H9 (cell line): ENCODE measurements around the gene CCDC126. TPM values are rescaled to one million over a fixed set of nuclear protein-coding genes. Genes with fewer than 3 reads are reported as not detected.

Experiments used
- DNase-seq: peaks from one replicate; pipeline ENCODE4 v3.0.0-alpha.2; 2017
- H2AFZ ChIP-seq: one replicate; pipeline ENCODE4 v1.6.1; 2013; ENCODE audit warnings: mild to moderate bottlenecking, low read length, control low read depth, moderate library complexity
- H2AK5ac ChIP-seq: 2 replicates; pipeline ENCODE4 v1.6.1; 2013; ENCODE audit warnings: low read length, control low read depth, mixed read lengths; ENCODE audit not compliant: insufficient read length
- H2BK120ac ChIP-seq: one replicate; pipeline ENCODE4 v1.6.1; 2013; ENCODE audit warnings: low read depth, mild to moderate bottlenecking, low read length, control low read depth, inconsistent platforms; ENCODE audit not compliant: poor library complexity, severe bottlenecking
- H2BK12ac ChIP-seq: 2 replicates; pipeline ENCODE4 v1.6.1; 2013; ENCODE audit warnings: low read length, control low read depth, mixed read lengths, low read depth; ENCODE audit not compliant: insufficient read length
- H2BK15ac ChIP-seq: 2 replicates; pipeline ENCODE4 v1.6.1; 2013; ENCODE audit warnings: low read depth, low read length, control low read depth
- H2BK20ac ChIP-seq: one replicate; pipeline ENCODE4 v1.6.1; 2013; ENCODE audit warnings: low read depth, mild to moderate bottlenecking, low read length, control low read depth, inconsistent platforms; ENCODE audit not compliant: poor library complexity, severe bottlenecking
- H2BK5ac ChIP-seq: 2 replicates; pipeline ENCODE4 v1.6.1; 2013; ENCODE audit warnings: low read length, control low read depth, mixed read lengths; ENCODE audit not compliant: insufficient read length
- H3K14ac ChIP-seq: 2 replicates; pipeline ENCODE4 v1.6.1; 2013; ENCODE audit warnings: low read length, control low read depth; ENCODE audit not compliant: insufficient read depth
- H3K18ac ChIP-seq: 2 replicates; pipeline ENCODE4 v1.6.1; 2013; ENCODE audit warnings: low read depth, mild to moderate bottlenecking, mixed read lengths, low read length, control low read depth; ENCODE audit not compliant: insufficient read length
- H3K23ac ChIP-seq: 2 replicates; pipeline ENCODE4 v1.6.1; 2013; ENCODE audit warnings: low read length, control low read depth, mixed read lengths, low read depth; ENCODE audit not compliant: insufficient read length
- H3K23me2 ChIP-seq: 2 replicates; pipeline ENCODE4 v1.6.1; 2013; ENCODE audit warnings: low read depth, mild to moderate bottlenecking, mixed read lengths, low read length, control low read depth; ENCODE audit not compliant: insufficient read length, poor library complexity, severe bottlenecking
- H3K27ac ChIP-seq: 2 replicates; pipeline ENCODE4 v1.5.1; 2013; ENCODE audit warnings: low read length, control low read depth, mixed read lengths, low read depth; ENCODE audit not compliant: insufficient read length
- H3K27me3 ChIP-seq: 2 replicates; pipeline ENCODE4 v1.6.1; 2013; ENCODE audit warnings: low read length, control low read depth, inconsistent platforms; ENCODE audit not compliant: insufficient read depth
- H3K4ac ChIP-seq: 2 replicates; pipeline ENCODE4 v1.6.1; 2013; ENCODE audit warnings: low read depth, mild to moderate bottlenecking, control low read depth, inconsistent platforms, low read length, moderate library complexity
- H3K4me1 ChIP-seq: 2 replicates; pipeline ENCODE4 v1.6.1; 2013; ENCODE audit warnings: low read length, control low read depth, inconsistent platforms; ENCODE audit not compliant: insufficient read depth
- H3K4me2 ChIP-seq: 2 replicates; pipeline ENCODE4 v1.6.1; 2013; ENCODE audit warnings: low read length, control low read depth, mixed read lengths; ENCODE audit not compliant: insufficient read length, insufficient read depth
- H3K56ac ChIP-seq: 2 replicates; pipeline ENCODE4 v1.6.1; 2013; ENCODE audit warnings: low read depth, mild to moderate bottlenecking, mixed read lengths, low read length, control low read depth; ENCODE audit not compliant: insufficient read length
- H3K79me1 ChIP-seq: 2 replicates; pipeline ENCODE4 v1.6.1; 2013; ENCODE audit warnings: low read depth, mild to moderate bottlenecking, moderate library complexity, low read length, control low read depth, inconsistent platforms; ENCODE audit not compliant: insufficient read depth, poor library complexity, severe bottlenecking
- H3K79me2 ChIP-seq: 2 replicates; pipeline ENCODE4 v1.6.1; 2013; ENCODE audit warnings: low read length, control low read depth, inconsistent platforms; ENCODE audit not compliant: insufficient read depth
- H3K9ac ChIP-seq: 2 replicates; pipeline ENCODE4 v1.6.1; 2013; ENCODE audit warnings: low read length, control low read depth, mixed read lengths; ENCODE audit not compliant: insufficient read length; ENCODE audit errors: extremely low read depth
- H3K9me3 ChIP-seq: one replicate; pipeline ENCODE4 v1.6.1; 2013; ENCODE audit warnings: low read depth, low read length, inconsistent platforms; ENCODE audit not compliant: control insufficient read depth
- H3T11ph ChIP-seq: one replicate; pipeline ENCODE4 v1.6.1; 2013; ENCODE audit warnings: mild to moderate bottlenecking, low read length, control low read depth, inconsistent platforms
- H4K20me1 ChIP-seq: one replicate; pipeline ENCODE4 v1.6.1; 2013; ENCODE audit not compliant: control insufficient read depth, insufficient read length, insufficient read depth
- H4K5ac ChIP-seq: 2 replicates; pipeline ENCODE4 v1.6.1; 2013; ENCODE audit warnings: low read depth, mild to moderate bottlenecking, mixed read lengths, low read length, control low read depth; ENCODE audit not compliant: insufficient read length
- H4K8ac ChIP-seq: replicated peaks from 2 replicates; pipeline ENCODE4 v1.6.1; 2013; ENCODE audit warnings: low read length, control low read depth, mixed read lengths, low read depth; ENCODE audit not compliant: insufficient read length
- H4K91ac ChIP-seq: 2 replicates; pipeline ENCODE4 v1.6.1; 2013; ENCODE audit warnings: low read depth, mild to moderate bottlenecking, moderate library complexity, mixed read lengths, low read length, control low read depth; ENCODE audit not compliant: insufficient read length
- H3K27ac Mint-ChIP-seq, 3 experiments: 2 replicates in 2 of 3; 3 replicates in 1 of 3; pipeline ENCODE4 v1.8.0; 2020 to 2021; ENCODE audit warnings: mixed read lengths in 3 of 3, mild to moderate bottlenecking in 1 of 3, moderate library complexity in 1 of 3
- H3K27me3 Mint-ChIP-seq: 2 replicates; pipeline ENCODE4 v1.8.0; 2021; ENCODE audit warnings: low read depth, mild to moderate bottlenecking, moderate library complexity, mixed read lengths
- H3K36me3 Mint-ChIP-seq, 3 experiments: 2 replicates in 2 of 3; 3 replicates in 1 of 3; pipeline ENCODE4 v1.8.0; 2020 to 2021; ENCODE audit warnings: low read depth in 3 of 3, mixed read lengths in 3 of 3; ENCODE audit not compliant: insufficient read depth in 1 of 3
- H3K4me1 Mint-ChIP-seq, 2 experiments: 2 replicates each; pipeline ENCODE4 v1.8.0; 2020; ENCODE audit warnings: mixed read lengths in 2 of 2
- H3K4me3 Mint-ChIP-seq, 2 experiments: 2 replicates in 1 of 2; 3 replicates in 1 of 2; pipeline ENCODE4 v1.8.0; 2020 to 2021; ENCODE audit warnings: mild to moderate bottlenecking in 2 of 2, mixed read lengths in 2 of 2, moderate library complexity in 1 of 2
- H3K9me3 Mint-ChIP-seq, 2 experiments: 2 replicates in 1 of 2; 3 replicates in 1 of 2; pipeline ENCODE4 v1.8.0; 2020; ENCODE audit warnings: mild to moderate bottlenecking in 2 of 2, mixed read lengths in 2 of 2, moderate library complexity in 1 of 2
- WGBS: extraction: QIAGEN DNeasy Blood & Tissue Kit; methylation state at CpG from one replicate; pipeline ENCODE4 v1.1.7; 2013; ENCODE audit warnings: missing lambda C conversion rate, low lambda C conversion rate, mixed read lengths; ENCODE audit not compliant: insufficient read length; ENCODE audit errors: extremely low coverage; 5-methylcytosine and 5-hydroxymethylcytosine counted together
- total RNA-seq: library from RNA; stranded (reverse); gene quantifications from 2 replicates; pipeline ENCODE4 v1.2.1, GENCODE V29; 2021
- TF ChIP-seq, protein P1 (sequence below): fragments of 200-600 bp; sonication (generic); conservative IDR thresholded peaks from 3 replicates; pipeline ENCODE4 v1.8.0; 2021; ENCODE audit warnings: antibody characterized with exemption, mild to moderate bottlenecking

CCDC126 gene
- total RNA-seq, 1 experiment from 2014 or later: 4.0 TPM

DNA sequence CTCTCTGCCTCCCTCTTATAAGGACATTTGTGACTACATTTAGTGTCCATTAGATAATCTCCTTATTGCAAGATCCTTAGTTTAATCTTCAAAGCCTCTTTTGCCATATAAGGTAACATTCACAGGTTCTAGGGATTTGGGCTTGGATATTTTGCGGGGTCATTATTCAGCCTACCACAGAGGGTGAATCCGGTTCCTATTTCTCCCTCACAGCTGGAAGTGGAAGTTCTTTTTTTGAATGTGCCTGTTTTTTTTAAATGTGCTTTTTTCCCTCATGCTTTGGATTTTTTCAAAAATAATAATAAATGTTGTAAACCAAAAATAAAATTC is 65.8 kb downstream of the CCDC126 start:
- H2AK5ac ChIP-seq: no peak overlapping the region
- H2BK20ac ChIP-seq: no peak overlapping the region
- peaks cover 7% of the 10 kb centered on the region; the same call in 1 of the 2 replicates for H3K4me1 ChIP-seq
- H3K18ac ChIP-seq: peak overlapping the region; percentile 1
- no peak overlapping the region for H2BK15ac ChIP-seq
- DNase-seq: no peak
- H4K5ac ChIP-seq: no peak overlapping the region
- H3K56ac ChIP-seq: no peak overlapping the region
- no peaks in the 10 kb centered on the region for H3K79me1 ChIP-seq
- Mint-ChIP-seq H3K27me3 (peaks cover 2% of the 10 kb centered on the region; the same call in 1 of the 2 replicates), H3K4me1 (peaks cover 31 to 32% of the 10 kb centered on the region in 2 experiments), H3K9me3 (peaks cover 12 to 18% of the 10 kb centered on the region in 2 experiments), H3K4me3 (no peak overlapping the region; a peak in 1 of 5 replicates), H3K27ac (peak overlapping the region; percentile 68 to 89 (median 88); a peak in 6 of 7 replicates), H3K36me3 (peaks cover 7 to 13% (median 11%) of the 10 kb centered on the region in 3 experiments; a peak in 6 of 7 replicates)
- H4K91ac ChIP-seq: no peak overlapping the region
- H2BK12ac ChIP-seq: no peak overlapping the region
- no peak overlapping the region for H2BK120ac ChIP-seq
- H3K23me2 ChIP-seq: no peaks in the 10 kb centered on the region
- H3K9ac ChIP-seq: no peak overlapping the region
- peak overlapping the region; percentile 4; the same call in 1 of the 2 replicates for H3K14ac ChIP-seq
- H3K9me3 ChIP-seq: no peaks in the 10 kb centered on the region
- no CpG with 5 or more reads among the region's 2 CpGs for WGBS
- no peaks in the 10 kb centered on the region for H4K20me1 ChIP-seq
- no peak overlapping the region for H3K23ac ChIP-seq
- no peak overlapping the region; the same call in 1 of the 2 replicates for H3K4ac ChIP-seq
- H4K8ac ChIP-seq: no peak overlapping the region
- peak overlapping the region; percentile 23 for H2AFZ ChIP-seq
- no peaks in the 10 kb centered on the region for H3K79me2 ChIP-seq
- no peak overlapping the region for H3T11ph ChIP-seq
- no peak overlapping the region for H3K4me2 ChIP-seq
- no peak overlapping the region for H2BK5ac ChIP-seq
- TF ChIP-seq, protein P1, sequence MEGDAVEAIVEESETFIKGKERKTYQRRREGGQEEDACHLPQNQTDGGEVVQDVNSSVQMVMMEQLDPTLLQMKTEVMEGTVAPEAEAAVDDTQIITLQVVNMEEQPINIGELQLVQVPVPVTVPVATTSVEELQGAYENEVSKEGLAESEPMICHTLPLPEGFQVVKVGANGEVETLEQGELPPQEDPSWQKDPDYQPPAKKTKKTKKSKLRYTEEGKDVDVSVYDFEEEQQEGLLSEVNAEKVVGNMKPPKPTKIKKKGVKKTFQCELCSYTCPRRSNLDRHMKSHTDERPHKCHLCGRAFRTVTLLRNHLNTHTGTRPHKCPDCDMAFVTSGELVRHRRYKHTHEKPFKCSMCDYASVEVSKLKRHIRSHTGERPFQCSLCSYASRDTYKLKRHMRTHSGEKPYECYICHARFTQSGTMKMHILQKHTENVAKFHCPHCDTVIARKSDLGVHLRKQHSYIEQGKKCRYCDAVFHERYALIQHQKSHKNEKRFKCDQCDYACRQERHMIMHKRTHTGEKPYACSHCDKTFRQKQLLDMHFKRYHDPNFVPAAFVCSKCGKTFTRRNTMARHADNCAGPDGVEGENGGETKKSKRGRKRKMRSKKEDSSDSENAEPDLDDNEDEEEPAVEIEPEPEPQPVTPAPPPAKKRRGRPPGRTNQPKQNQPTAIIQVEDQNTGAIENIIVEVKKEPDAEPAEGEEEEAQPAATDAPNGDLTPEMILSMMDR: no peak
- H3K27me3 ChIP-seq: no peaks in the 10 kb centered on the region
- H3K27ac ChIP-seq: peak overlapping the region; percentile 79
